GM03348 (cell line): Measurements from ENCODE around the gene GJD3.
A peak's percentile ranks its signal among the peaks of the same experiment; 100 is the strongest.
"Not testable (repeated sequence)": the region's sequence is repeated elsewhere in the genome, so short reads cannot be mapped to it uniquely, and the experiment has no call there.

Source experiments
- DNase-seq: peaks from one replicate; pipeline ENCODE4 v3.0.0; 2012; ENCODE audit warnings: low spot score

Gene GJD3

GRCh38 chr17:40364121-40364861 is at the start of gene GJD3:
TSS of gene GJD3 (minus strand) at chr17:40364737. CDS start at chr17:40363815, 922 bp downstream.
- DNase-seq, result no peak

GRCh38 chr17:40414312-40414711 is 49.8 kb upstream of the GJD3 start:
- not testable (repeated sequence) for DNase-seq

GRCh38 chr17:40412880-40413279 is 48.3 kb upstream of the GJD3 start:
- DNase-seq, result no peak

GRCh38 chr17:40411821-40412220 is 47.3 kb upstream of the GJD3 start:
- no peak for DNase-seq

GRCh38 chr17:40410082-40410481 is 45.5 kb upstream of the GJD3 start:
- DNase-seq, result no peak

GRCh38 chr17:40409540-40409939 is 45.0 kb upstream of the GJD3 start:
- not testable (repeated sequence) for DNase-seq

- DNase-seq, result no peak
These were observed 42.9 kb upstream of the GJD3 start for GRCh38 chr17:40407460-40407859.

GRCh38 chr17:40404003-40404402 is 39.5 kb upstream of the GJD3 start:
- DNase-seq, result no peak

- DNase-seq, result no peak
These were observed 38.1 kb upstream of the GJD3 start for GRCh38 chr17:40402668-40403067.

GRCh38 chr17:40399185-40399584 is 34.6 kb upstream of the GJD3 start:
- peak; percentile 60 for DNase-seq

GRCh38 chr17:40386555-40386954 is 22.0 kb upstream of the GJD3 start:
- not testable (repeated sequence) for DNase-seq

- DNase-seq, result no peak
These were observed 17.7 kb upstream of the GJD3 start for GRCh38 chr17:40382251-40382650.

- DNase-seq, result no peak
These were observed 14.4 kb upstream of the GJD3 start for GRCh38 chr17:40378966-40379365.

GRCh38 chr17:40377832-40378231 is 13.3 kb upstream of the GJD3 start:
- DNase-seq, result no peak

- not testable (repeated sequence) for DNase-seq
These were observed 12.0 kb upstream of the GJD3 start for GRCh38 chr17:40376541-40376940.

- DNase-seq, result not testable (repeated sequence)
These were observed 11.2 kb upstream of the GJD3 start for GRCh38 chr17:40375786-40376185.

GRCh38 chr17:40374821-40375498 is 10.4 kb upstream of the GJD3 start:
- DNase-seq, result no peak

GRCh38 chr17:40373999-40374398 is 9.5 kb upstream of the GJD3 start:
- no peak for DNase-seq

- DNase-seq, result peak; percentile 41
These were observed 8.8 kb upstream of the GJD3 start for GRCh38 chr17:40373324-40373723.

GRCh38 chr17:40372644-40373043 is 8.1 kb upstream of the GJD3 start:
- not testable (repeated sequence) for DNase-seq

GRCh38 chr17:40372031-40372430 is 7.5 kb upstream of the GJD3 start:
- DNase-seq, result no peak

GRCh38 chr17:40371261-40371929 is 6.9 kb upstream of the GJD3 start:
- no peak for DNase-seq

- DNase-seq, result no peak
These were observed 5.4 kb upstream of the GJD3 start for GRCh38 chr17:40369923-40370322.
